IMR-90 (cell line): ENCODE measurements around the gene STX16.

Source experiments
- POLR2A ChIP-seq: IDR thresholded peaks from 2 replicates; pipeline ENCODE4 v1.6.1; 2012; ENCODE audit warnings: mild to moderate bottlenecking, low read depth, low read length
- RAD21 ChIP-seq: IDR thresholded peaks from 2 replicates; pipeline ENCODE4 v1.6.1; 2012; ENCODE audit warnings: low read length, improper control_type of control experiment
- TF ChIP-seq, protein P1 (sequence below): conservative IDR thresholded peaks from 2 replicates; pipeline ENCODE4 v1.5.1; 2012; ENCODE audit warnings: mild to moderate bottlenecking, low read depth, low read length, improper control_type of control experiment

- TF ChIP-seq, protein P1, sequence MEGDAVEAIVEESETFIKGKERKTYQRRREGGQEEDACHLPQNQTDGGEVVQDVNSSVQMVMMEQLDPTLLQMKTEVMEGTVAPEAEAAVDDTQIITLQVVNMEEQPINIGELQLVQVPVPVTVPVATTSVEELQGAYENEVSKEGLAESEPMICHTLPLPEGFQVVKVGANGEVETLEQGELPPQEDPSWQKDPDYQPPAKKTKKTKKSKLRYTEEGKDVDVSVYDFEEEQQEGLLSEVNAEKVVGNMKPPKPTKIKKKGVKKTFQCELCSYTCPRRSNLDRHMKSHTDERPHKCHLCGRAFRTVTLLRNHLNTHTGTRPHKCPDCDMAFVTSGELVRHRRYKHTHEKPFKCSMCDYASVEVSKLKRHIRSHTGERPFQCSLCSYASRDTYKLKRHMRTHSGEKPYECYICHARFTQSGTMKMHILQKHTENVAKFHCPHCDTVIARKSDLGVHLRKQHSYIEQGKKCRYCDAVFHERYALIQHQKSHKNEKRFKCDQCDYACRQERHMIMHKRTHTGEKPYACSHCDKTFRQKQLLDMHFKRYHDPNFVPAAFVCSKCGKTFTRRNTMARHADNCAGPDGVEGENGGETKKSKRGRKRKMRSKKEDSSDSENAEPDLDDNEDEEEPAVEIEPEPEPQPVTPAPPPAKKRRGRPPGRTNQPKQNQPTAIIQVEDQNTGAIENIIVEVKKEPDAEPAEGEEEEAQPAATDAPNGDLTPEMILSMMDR: no peak
- TF ChIP-seq POLR2A (no peak), RAD21 (no peak)
Measured at GRCh38 chr20:58706150-58706892, 55.2 kb downstream of the STX16 start.
